NB4 (cell line): ENCODE results near the gene C1orf50.

Experiments
- DNase-seq: peaks from one replicate; pipeline ENCODE4 v3.0.0; 2010; ENCODE audit warnings: low read depth
- H3K4me3 ChIP-seq: one replicate; pipeline ENCODE4 v1.5.1; 2011; ENCODE audit warnings: mild to moderate bottlenecking, low read depth, low read length, moderate library complexity
- MYC ChIP-seq: IDR thresholded peaks from 2 replicates; pipeline ENCODE4 v1.6.1; 2011; ENCODE audit warnings: low read depth, low read length
- POLR2A ChIP-seq: IDR thresholded peaks from 2 replicates; pipeline ENCODE4 v1.6.1; 2011; ENCODE audit warnings: mild to moderate bottlenecking; ENCODE audit not compliant: insufficient read length; ENCODE audit errors: extremely low read depth
- TF ChIP-seq, protein P1 (sequence below): IDR thresholded peaks from one replicate; pipeline ENCODE4 v1.5.1; 2012; ENCODE audit warnings: low read depth, low read length
- TF ChIP-seq, protein P2 (sequence below): IDR thresholded peaks from 2 replicates; pipeline ENCODE4 v1.6.1; 2011; ENCODE audit warnings: low read depth, low read length

Gene C1orf50

DNA sequence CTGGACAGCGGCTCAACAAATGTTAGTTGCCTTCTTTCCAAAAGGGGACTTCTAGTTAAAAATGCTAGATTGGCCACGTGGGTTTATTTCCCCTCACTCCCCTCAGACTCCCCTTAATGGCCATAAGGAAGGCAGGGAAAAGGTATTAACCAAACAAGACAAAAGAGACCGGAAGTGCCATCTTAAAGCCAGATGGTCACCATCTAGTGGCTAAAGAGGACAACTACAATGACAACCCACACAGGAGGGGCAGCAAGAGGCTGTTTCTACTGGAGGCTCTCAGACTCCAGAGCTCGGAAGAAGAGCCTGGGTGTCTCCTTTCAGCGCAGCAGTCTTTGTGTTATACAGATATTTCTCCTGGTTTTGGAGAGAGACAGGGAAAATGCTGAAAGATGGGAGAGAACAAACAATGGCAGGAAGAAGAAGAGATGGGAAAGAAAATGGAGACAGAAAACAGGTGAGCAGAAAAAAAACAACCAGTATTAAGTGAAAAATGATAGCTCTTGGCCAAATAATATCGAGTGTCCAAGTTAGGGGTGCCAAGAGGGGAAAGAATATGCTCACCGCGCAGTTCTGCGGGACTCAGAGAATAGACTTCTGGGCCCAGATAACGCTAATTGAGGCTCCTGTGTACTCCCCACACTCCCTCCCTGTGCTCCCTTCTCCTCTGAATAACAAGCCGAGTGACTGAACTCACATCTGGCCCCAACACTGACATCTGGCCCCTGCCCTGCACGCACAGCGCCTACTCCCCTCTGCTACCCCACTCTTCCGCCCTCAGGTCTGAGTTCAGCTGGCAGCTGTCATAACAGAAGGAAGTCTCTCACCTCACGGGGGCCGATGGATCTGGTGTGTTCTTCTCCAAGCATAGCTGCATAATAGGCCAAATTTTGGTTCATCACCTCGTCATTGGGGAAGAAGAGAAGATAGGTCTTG lies 9.8 kb upstream of the C1orf50 start:
- no peak for TF ChIP-seq POLR2A
- TF ChIP-seq, protein P1, sequence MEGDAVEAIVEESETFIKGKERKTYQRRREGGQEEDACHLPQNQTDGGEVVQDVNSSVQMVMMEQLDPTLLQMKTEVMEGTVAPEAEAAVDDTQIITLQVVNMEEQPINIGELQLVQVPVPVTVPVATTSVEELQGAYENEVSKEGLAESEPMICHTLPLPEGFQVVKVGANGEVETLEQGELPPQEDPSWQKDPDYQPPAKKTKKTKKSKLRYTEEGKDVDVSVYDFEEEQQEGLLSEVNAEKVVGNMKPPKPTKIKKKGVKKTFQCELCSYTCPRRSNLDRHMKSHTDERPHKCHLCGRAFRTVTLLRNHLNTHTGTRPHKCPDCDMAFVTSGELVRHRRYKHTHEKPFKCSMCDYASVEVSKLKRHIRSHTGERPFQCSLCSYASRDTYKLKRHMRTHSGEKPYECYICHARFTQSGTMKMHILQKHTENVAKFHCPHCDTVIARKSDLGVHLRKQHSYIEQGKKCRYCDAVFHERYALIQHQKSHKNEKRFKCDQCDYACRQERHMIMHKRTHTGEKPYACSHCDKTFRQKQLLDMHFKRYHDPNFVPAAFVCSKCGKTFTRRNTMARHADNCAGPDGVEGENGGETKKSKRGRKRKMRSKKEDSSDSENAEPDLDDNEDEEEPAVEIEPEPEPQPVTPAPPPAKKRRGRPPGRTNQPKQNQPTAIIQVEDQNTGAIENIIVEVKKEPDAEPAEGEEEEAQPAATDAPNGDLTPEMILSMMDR, result peak; percentile 62
- no peak overlapping the region for H3K4me3 ChIP-seq
- peak; percentile 73 for DNase-seq

DNA sequence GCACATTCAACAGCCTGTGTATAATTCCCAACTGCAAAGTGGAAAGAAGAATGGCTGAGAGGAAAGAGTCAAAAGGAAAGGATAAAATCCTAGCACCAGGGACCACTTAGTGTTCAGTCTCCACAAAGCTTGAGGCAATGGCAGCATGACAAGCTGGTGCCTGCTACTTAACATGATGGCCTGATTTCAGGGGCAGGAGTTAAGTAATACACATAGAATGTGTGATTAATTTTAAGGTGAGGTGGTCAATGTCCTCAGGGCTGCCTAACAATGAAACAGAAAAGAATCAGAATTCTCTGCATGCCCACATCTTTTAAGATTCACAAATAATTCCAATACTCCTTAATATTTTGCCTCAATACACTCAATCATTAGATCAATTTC lies 9.2 kb upstream of the C1orf50 start:
- no peak overlapping the region for H3K4me3 ChIP-seq
- TF ChIP-seq, protein P2, sequence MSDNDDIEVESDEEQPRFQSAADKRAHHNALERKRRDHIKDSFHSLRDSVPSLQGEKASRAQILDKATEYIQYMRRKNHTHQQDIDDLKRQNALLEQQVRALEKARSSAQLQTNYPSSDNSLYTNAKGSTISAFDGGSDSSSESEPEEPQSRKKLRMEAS, result no peak
- no peak for TF ChIP-seq MYC
- TF ChIP-seq, protein P1, result no peak
- TF ChIP-seq POLR2A, result no peak
- DNase-seq, result no peak

DNA sequence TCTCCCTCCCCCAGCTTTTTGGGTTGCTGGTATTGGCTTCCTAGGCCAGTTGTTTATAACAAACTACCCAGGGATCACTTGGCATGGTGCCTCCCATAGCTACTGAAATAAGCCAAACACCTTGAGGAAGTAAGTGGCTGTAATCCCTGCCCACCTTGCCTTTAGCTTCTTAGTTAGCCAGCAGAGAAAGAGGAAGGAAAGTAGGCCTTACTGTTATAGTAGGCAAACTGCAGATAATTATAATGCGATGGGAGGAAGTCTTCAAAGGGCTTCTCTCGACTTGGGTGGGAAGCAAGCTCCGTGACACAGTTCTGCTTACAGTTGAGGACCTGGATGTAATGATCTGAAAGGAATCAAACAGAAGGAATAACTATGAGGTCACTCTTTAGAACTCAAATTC lies 8.4 kb upstream of the C1orf50 start:
- H3K4me3 ChIP-seq, result no peak overlapping the region
- TF ChIP-seq MYC (no peak), POLR2A (no peak)
- TF ChIP-seq, protein P2, result no peak
- TF ChIP-seq, protein P1, result no peak
- DNase-seq, result no peak

DNA sequence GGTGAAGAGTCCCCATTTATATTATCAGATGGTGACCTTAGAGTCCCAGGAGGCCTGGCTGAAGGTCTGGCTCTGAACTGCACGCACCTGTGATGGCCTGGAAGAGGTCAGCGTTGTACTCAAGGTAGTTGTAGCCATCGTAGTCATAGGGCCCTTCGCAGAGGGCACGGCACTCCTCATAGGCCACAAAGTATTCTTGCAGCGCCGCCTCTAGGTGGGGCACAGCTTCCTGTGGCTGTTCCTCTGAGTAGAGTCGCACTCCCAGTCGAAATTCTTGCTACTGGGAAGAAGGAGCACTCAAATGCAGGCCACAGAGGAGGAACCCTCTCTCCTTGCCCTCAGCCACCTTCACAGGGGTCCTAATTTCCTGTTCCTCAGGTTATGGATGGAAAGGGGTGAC lies 7.9 kb upstream of the C1orf50 start:
- no peak for DNase-seq

DNA sequence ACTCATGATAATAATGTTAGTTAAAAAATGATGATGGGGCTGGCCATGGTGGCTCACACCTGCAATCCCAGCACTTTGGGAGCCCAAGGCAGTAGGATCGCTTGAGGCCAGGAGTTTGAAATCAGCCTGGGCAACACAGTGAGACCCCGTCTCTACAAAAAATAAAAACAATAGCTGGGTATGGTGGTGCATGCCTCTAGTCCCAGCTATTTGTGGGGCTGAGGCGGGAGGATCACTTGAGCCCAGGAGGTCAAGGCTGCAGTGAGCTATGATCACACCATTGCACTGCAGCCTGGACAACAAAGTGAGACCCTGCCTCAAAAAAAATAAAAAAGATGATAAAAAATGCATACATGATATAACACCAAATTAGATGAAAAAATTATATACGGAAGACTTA lies 5.5 kb upstream of the C1orf50 start:
- TF ChIP-seq MYC, result no peak
- DNase-seq, result no peak
- no peak overlapping the region for H3K4me3 ChIP-seq

More for the DNA sequence above, 7.9 kb upstream of the C1orf50 start:
- no peak overlapping the region for H3K4me3 ChIP-seq
- TF ChIP-seq, protein P2, result no peak
- TF ChIP-seq POLR2A (no peak), MYC (no peak)
- TF ChIP-seq, protein P1, result no peak

DNA sequence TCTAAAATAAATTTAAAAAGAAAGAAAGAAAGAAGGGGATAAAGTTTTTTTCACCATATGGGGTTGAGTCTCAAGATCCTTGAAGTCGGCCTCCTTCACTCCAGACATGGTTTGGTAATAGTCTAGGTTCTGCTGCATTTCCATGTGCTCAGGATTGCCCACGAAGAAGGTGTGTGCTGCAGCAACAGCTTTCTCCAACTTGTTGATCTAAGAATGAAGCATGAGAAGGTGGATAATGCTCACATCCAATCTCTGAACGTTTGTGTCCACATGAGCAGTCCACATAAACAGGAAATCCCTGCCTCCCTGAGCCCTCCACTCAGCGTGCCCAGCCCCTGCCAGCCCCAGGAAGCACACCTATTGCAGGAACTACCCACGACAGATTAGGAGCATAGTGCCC lies 4.8 kb upstream of the C1orf50 start:
- DNase-seq, result no peak
- TF ChIP-seq, protein P2, result no peak
- TF ChIP-seq MYC (no peak), POLR2A (no peak)
- TF ChIP-seq, protein P1, result no peak
- H3K4me3 ChIP-seq, result no peak overlapping the region
